HEK293T (cell line): ENCODE measurements around the gene HEATR9.

ENCODE experiments used
- CTCF ChIA-PET: fragments of 350-600 bp; formaldehyde crosslinking; extraction: SDS; loops from one replicate; lab custom pipeline; 2021; ENCODE audit warnings: antibody characterized with exemption, inconsistent platforms; lab: Yijun Ruan, JAX
- POLR2A ChIA-PET: fragments of 350-600 bp; formaldehyde crosslinking; extraction: SDS; loops from one replicate; lab custom pipeline; 2020; ENCODE audit warnings: antibody characterized with exemption, inconsistent platforms; lab: Yijun Ruan, JAX
- DNase-seq: peaks from one replicate; pipeline ENCODE4 v3.0.0; 2012; ENCODE audit warnings: mixed read lengths; ENCODE audit errors: extremely low spot score
- ARNT ChIP-seq: fragments of 450-650 bp; IDR thresholded peaks from 2 replicates; pipeline ENCODE4 v1.6.1; 2017; ENCODE audit warnings: mild to moderate bottlenecking
- BHLHE40 ChIP-seq: fragments of 450-650 bp; IDR thresholded peaks from 2 replicates; pipeline ENCODE4 v1.6.1; 2016; ENCODE audit warnings: mild to moderate bottlenecking, moderate library complexity, borderline replicate concordance
- CTBP1 ChIP-seq: fragments of 450-650 bp; IDR thresholded peaks from 2 replicates; pipeline ENCODE4 v1.6.1; 2016; ENCODE audit warnings: borderline replicate concordance
- ELF4 ChIP-seq: fragments of 450-650 bp; IDR thresholded peaks from 2 replicates; pipeline ENCODE4 v1.6.1; 2017; ENCODE audit warnings: antibody characterized with exemption
- FOXA1 ChIP-seq: fragments of 450-650 bp; IDR thresholded peaks from 2 replicates; pipeline ENCODE4 v1.6.1; 2016; ENCODE audit warnings: mild to moderate bottlenecking
- FOXK2 ChIP-seq: fragments of 450-650 bp; IDR thresholded peaks from 2 replicates; pipeline ENCODE4 v1.6.1; 2016; ENCODE audit warnings: mild to moderate bottlenecking
- FOXM1 ChIP-seq: fragments of 450-650 bp; IDR thresholded peaks from 2 replicates; pipeline ENCODE4 v1.6.1; 2017; ENCODE audit warnings: mild to moderate bottlenecking, borderline replicate concordance
- HDGF ChIP-seq: fragments of 450-650 bp; IDR thresholded peaks from 2 replicates; pipeline ENCODE4 v1.6.1; 2017; ENCODE audit warnings: antibody characterized with exemption, borderline replicate concordance
- L3MBTL2 ChIP-seq: fragments of 450-650 bp; conservative IDR thresholded peaks from 2 replicates; pipeline ENCODE4 v1.6.1; 2016; ENCODE audit warnings: mild to moderate bottlenecking
- LEF1 ChIP-seq: fragments of 450-650 bp; IDR thresholded peaks from 2 replicates; pipeline ENCODE4 v1.6.1; 2017; ENCODE audit warnings: mild to moderate bottlenecking, borderline replicate concordance
- NFRKB ChIP-seq: fragments of 450-650 bp; IDR thresholded peaks from 2 replicates; pipeline ENCODE4 v1.6.1; 2016; ENCODE audit warnings: mild to moderate bottlenecking, moderate library complexity
- SP1 ChIP-seq: fragments of 450-650 bp; IDR thresholded peaks from 2 replicates; pipeline ENCODE4 v1.6.1; 2017
- SUZ12 ChIP-seq: fragments of 450-650 bp; IDR thresholded peaks from 2 replicates; pipeline ENCODE4 v1.6.1; 2016; ENCODE audit warnings: mild to moderate bottlenecking
- TARDBP ChIP-seq: fragments of 450-650 bp; IDR thresholded peaks from 2 replicates; pipeline ENCODE4 v1.6.1; 2016
- ZNF384 ChIP-seq: fragments of 450-650 bp; IDR thresholded peaks from 2 replicates; pipeline ENCODE4 v1.6.1; 2016
- TF ChIP-seq, protein P1 (sequence below): fragments of 450-650 bp; IDR thresholded peaks from 2 replicates; pipeline ENCODE4 v1.6.1; 2016

The HEATR9 gene

DNA sequence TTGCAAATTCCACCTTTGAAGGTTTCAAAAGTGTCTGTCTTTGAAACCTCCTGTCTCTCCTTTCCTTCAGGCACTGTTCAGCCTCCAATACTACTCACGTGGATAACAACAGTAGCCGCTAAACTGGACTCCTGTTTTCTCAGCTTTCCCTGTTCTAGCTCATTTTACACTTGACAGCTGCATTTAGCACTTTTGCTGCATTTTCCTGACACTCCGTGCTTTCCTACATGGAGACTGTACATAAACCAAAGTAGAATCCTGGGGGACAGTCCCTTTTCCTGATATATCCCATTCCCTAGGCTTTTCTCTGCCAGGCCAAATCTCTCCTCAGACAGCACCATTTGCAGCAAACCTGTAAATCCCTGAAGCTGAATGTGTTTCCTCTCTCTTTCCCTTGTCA, 7.8 kb upstream of the HEATR9 start:
- TF ChIP-seq NFRKB, result no peak
- no peak for TF ChIP-seq SUZ12
- no peak for TF ChIP-seq ZNF384
- TF ChIP-seq L3MBTL2, result no peak
- no peak for TF ChIP-seq CTBP1
- no peak for TF ChIP-seq FOXM1
- TF ChIP-seq FOXA1, result no peak
- no peak for DNase-seq
- CTCF ChIA-PET, result interaction anchor here (0.9 kb wide), 1 partner anchor 31 kb away, joined by 3 read pairs; no protein-coding TSS in a partner anchor
- POLR2A ChIA-PET, result interaction anchor here (1.0 kb wide), 1 partner anchor 67 kb away, joined by 3 read pairs; the partner anchor contains the start of gene TAF15

GRCh38 chr17:35875800-35876139, 7.1 kb upstream of the HEATR9 start:
- ChIA-PET CTCF (interaction anchor here (0.9 kb wide), 1 partner anchor 32 kb away, joined by 3 read pairs; no protein-coding TSS in a partner anchor), POLR2A (interaction anchor here (1.0 kb wide), 1 partner anchor 67 kb away, joined by 3 read pairs; the partner anchor contains the start of gene TAF15)
- TF ChIP-seq CTBP1 (no peak), ZNF384 (no peak), FOXM1 (no peak), SP1 (no peak), SUZ12 (no peak), FOXK2 (no peak), NFRKB (no peak), ARNT (no peak), LEF1 (no peak), BHLHE40 (no peak), ELF4 (no peak), HDGF (no peak), FOXA1 (no peak), TARDBP (no peak), L3MBTL2 (no peak)
- TF ChIP-seq, protein P1, sequence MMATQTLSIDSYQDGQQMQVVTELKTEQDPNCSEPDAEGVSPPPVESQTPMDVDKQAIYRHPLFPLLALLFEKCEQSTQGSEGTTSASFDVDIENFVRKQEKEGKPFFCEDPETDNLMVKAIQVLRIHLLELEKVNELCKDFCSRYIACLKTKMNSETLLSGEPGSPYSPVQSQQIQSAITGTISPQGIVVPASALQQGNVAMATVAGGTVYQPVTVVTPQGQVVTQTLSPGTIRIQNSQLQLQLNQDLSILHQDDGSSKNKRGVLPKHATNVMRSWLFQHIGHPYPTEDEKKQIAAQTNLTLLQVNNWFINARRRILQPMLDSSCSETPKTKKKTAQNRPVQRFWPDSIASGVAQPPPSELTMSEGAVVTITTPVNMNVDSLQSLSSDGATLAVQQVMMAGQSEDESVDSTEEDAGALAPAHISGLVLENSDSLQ, result no peak
- DNase-seq, result no peak

GRCh38 chr17:35875072-35875799, 6.5 kb upstream of the HEATR9 start:
- CTCF ChIA-PET, result no interaction called here
- POLR2A ChIA-PET, result no interaction called here
- no peak for DNase-seq
- TF ChIP-seq NFRKB (no peak), FOXM1 (no peak), LEF1 (no peak), CTBP1 (no peak), L3MBTL2 (no peak), ARNT (no peak), TARDBP (no peak)
- TF ChIP-seq, protein P1, result no peak

DNA sequence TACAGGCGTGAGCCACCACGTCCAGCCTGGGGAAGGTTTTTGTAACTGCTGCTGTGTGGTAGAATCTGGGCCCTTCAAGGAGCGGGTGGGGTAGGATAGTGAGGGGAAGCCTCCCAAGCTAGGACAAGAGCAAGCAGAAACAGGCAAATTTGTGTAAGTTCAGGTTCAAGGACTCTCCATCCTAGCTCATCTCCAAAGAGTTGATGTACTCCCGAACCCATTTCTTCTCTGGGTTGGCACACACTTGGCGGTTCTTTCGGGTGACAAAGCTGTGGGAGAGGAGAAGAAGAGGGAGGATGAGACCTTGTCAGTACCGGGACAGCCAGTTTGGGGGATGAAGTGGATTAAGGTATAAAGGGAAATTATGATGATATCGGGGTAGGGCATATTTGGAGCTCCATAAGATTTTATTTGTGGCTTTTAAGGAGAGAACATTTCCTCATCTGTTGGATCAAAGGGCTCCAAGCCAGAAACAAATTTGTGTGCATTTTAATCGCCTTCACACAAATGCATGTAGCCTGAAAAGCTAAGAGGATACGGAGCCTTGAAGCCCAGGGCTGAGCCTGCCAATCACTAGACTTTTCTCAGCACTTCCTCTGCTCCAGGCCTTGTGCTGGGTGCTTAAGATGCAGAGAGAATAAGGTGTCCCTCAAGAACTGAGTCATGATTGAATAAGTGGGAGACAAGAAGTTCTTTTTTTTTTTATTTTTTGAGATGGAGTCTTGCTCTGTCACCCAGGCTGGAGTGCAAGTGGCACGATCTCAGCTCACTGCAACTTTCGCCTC, 3.7 kb upstream of the HEATR9 start:
- no peak for DNase-seq
- ChIA-PET POLR2A (interaction anchor here (0.9 kb wide), 1 partner anchor 63 kb away, joined by 3 read pairs; the partner anchor contains the start of gene TAF15), CTCF (interaction anchor here (1.1 kb wide), 1 partner anchor 12 kb away, joined by 3 read pairs; no protein-coding TSS in a partner anchor)

More for the DNA sequence above, 3.7 kb upstream of the HEATR9 start:
- no peak for TF ChIP-seq NFRKB
- no peak for TF ChIP-seq HDGF
- TF ChIP-seq ELF4, result no peak
- no peak for TF ChIP-seq BHLHE40
- no peak for TF ChIP-seq ARNT
- no peak for TF ChIP-seq LEF1
- TF ChIP-seq, protein P1, result no peak
- no peak for TF ChIP-seq ZNF384
- no peak for TF ChIP-seq CTBP1
- TF ChIP-seq FOXA1, result no peak
- TF ChIP-seq FOXK2, result no peak
- no peak for TF ChIP-seq SUZ12
- TF ChIP-seq SP1, result no peak
- TF ChIP-seq TARDBP, result no peak
- TF ChIP-seq L3MBTL2, result no peak
